Stimulated activated CD4-positive, alpha-beta T cell treated with anti-CD3 and anti-CD28 coated beads, Interleukin-1b, Interleukin-23, amount 100 ng/mL, for 24 hours (primary cell): Measurements from ENCODE around the gene ADCY9.

Experiments
- DNase-seq, 4 experiments: peaks; one replicate each; pipeline ENCODE4 v3.0.0-alpha.2; 2020; ENCODE audit warnings: low read depth in 4 of 4, low spot score in 1 of 4

Gene ADCY9

DNA sequence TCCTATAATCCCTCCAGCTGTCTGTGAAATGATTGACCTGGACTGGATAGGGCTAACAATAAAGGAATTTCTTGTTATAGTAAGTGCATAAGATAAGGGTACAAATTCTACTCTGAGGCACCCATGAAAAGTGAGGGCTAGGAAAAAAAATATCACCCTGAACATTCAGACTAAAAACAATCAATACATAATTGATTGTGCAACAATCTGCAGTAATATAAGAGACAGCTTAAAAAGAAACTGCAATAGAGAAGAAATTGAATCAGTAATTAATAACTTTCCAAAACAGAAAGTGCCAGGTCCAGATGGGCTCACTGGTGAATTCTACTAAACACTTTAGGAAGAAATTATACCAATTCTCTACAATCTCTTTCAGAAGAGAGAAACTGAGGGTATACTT is 191.5 kb downstream of the ADCY9 start:
- no peak for DNase-seq

GRCh38 chr16:3922241-3922640 is 194.0 kb downstream of the ADCY9 start:
- no peak for DNase-seq

GRCh38 chr16:3920206-3920605 is 196.0 kb downstream of the ADCY9 start:
- DNase-seq = no peak

DNA sequence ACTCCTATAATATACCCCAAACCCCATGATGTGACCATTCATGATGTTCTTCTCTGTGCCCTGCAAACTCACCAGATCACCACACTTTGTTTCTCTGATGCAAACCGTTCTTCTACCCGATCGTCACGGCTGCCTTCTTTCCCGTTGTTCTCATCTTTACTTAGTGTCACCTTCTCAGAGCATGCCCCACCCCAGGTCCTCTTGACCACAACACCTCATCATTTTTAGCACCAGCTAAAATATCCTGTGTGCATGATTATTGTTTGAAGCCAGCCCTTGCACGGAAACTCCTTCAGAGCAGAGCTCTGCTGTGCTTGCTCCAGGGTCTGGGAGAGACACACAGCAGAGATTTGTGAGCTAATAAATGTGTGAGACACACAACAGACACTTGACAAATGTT is 196.8 kb downstream of the ADCY9 start:
- DNase-seq = no peak

- DNase-seq = no peak
Measured at GRCh38 chr16:3915426-3916260, 200.6 kb downstream of the ADCY9 start.

- DNase-seq = no peak
Measured at GRCh38 chr16:3912897-3913296, 203.3 kb downstream of the ADCY9 start.
